Liver (tissue), 3 donors: ENCODE data around the gene LENG9.

ENCODE experiments used
- CTCF ChIP-seq: fragments of 150-350 bp; IDR thresholded peaks from 2 replicates; pipeline ENCODE4 v1.5.1; 2017; ENCODE audit warnings: improper control_type of control experiment, low read depth, low read length; ENCODE audit not compliant: missing input control
- FOXA1 ChIP-seq: IDR thresholded peaks from 2 replicates; pipeline ENCODE4 v1.6.1; 2016; ENCODE audit warnings: antibody characterized with exemption
- GABPA ChIP-seq, 2 donors: IDR thresholded peaks in 1 of 2; conservative IDR thresholded peaks in 1 of 2; 2 replicates each; pipeline ENCODE4 v1.6.1; 2016; ENCODE audit warnings: antibody characterized with exemption in 2 of 2, mild to moderate bottlenecking in 1 of 2, moderate library complexity in 1 of 2
- HNF4A ChIP-seq, 2 donors: conservative IDR thresholded peaks; 2 replicates each; pipeline ENCODE4 v1.6.1; 2016; ENCODE audit warnings: antibody characterized with exemption in 2 of 2, mild to moderate bottlenecking in 2 of 2
- MAX ChIP-seq: IDR thresholded peaks from 2 replicates; pipeline ENCODE4 v1.6.1; 2016; ENCODE audit warnings: antibody characterized with exemption
- NR2F2 ChIP-seq: IDR thresholded peaks from 2 replicates; pipeline ENCODE4 v1.6.1; 2016; ENCODE audit warnings: antibody characterized with exemption
- RAD21 ChIP-seq, 2 donors: IDR thresholded peaks; 2 replicates each; pipeline ENCODE4 v1.6.1; 2016; ENCODE audit warnings: antibody characterized with exemption in 2 of 2, mild to moderate bottlenecking in 2 of 2
- REST ChIP-seq: IDR thresholded peaks from 2 replicates; pipeline ENCODE4 v1.6.1; 2016; ENCODE audit warnings: antibody characterized with exemption, mild to moderate bottlenecking
- TAF1 ChIP-seq: conservative IDR thresholded peaks from 2 replicates; pipeline ENCODE4 v1.6.1; 2016; ENCODE audit warnings: antibody characterized with exemption, mild to moderate bottlenecking
- YY1 ChIP-seq: IDR thresholded peaks from 2 replicates; pipeline ENCODE4 v1.6.1; 2016; ENCODE audit warnings: antibody characterized with exemption, mild to moderate bottlenecking
- ZBTB33 ChIP-seq: IDR thresholded peaks from 2 replicates; pipeline ENCODE4 v1.6.1; 2016; ENCODE audit warnings: antibody characterized with exemption
- donor health status: healthy.
- donor health status: healthy.

GRCh38 chr19:54430306-54431254 is 33.0 kb downstream of the LENG9 start:
- TF ChIP-seq HNF4A (conservative IDR thresholded peaks at IDR 0.05) (no peak), CTCF (no peak), RAD21 (IDR thresholded peaks at IDR 0.05) (peak in 1 of 2 donors; percentile 12), FOXA1 (no peak), TAF1 (no peak), ZBTB33 (no peak), GABPA (IDR thresholded peaks at IDR 0.05 in 1 of 2, conservative IDR thresholded peaks at IDR 0.05 in 1 of 2) (no peak), REST (no peak), NR2F2 (no peak), YY1 (no peak), MAX (no peak)
